H9 (cell line): Measurements from ENCODE around the gene PRKAR1A. TPM values are rescaled to one million over a fixed set of nuclear protein-coding genes. Genes with fewer than 3 reads are reported as not detected.

Source experiments
- DNase-seq: peaks from one replicate; pipeline ENCODE4 v3.0.0-alpha.2; 2017
- H2AFZ ChIP-seq: one replicate; pipeline ENCODE4 v1.6.1; 2013; ENCODE audit warnings: mild to moderate bottlenecking, low read length, control low read depth, moderate library complexity
- H2AK5ac ChIP-seq: 2 replicates; pipeline ENCODE4 v1.6.1; 2013; ENCODE audit warnings: low read length, control low read depth, mixed read lengths; ENCODE audit not compliant: insufficient read length
- H2BK120ac ChIP-seq: one replicate; pipeline ENCODE4 v1.6.1; 2013; ENCODE audit warnings: low read depth, mild to moderate bottlenecking, low read length, control low read depth, inconsistent platforms; ENCODE audit not compliant: poor library complexity, severe bottlenecking
- H2BK12ac ChIP-seq: 2 replicates; pipeline ENCODE4 v1.6.1; 2013; ENCODE audit warnings: low read length, control low read depth, mixed read lengths, low read depth; ENCODE audit not compliant: insufficient read length
- H2BK15ac ChIP-seq: 2 replicates; pipeline ENCODE4 v1.6.1; 2013; ENCODE audit warnings: low read depth, low read length, control low read depth
- H2BK20ac ChIP-seq: one replicate; pipeline ENCODE4 v1.6.1; 2013; ENCODE audit warnings: low read depth, mild to moderate bottlenecking, low read length, control low read depth, inconsistent platforms; ENCODE audit not compliant: poor library complexity, severe bottlenecking
- H2BK5ac ChIP-seq: 2 replicates; pipeline ENCODE4 v1.6.1; 2013; ENCODE audit warnings: low read length, control low read depth, mixed read lengths; ENCODE audit not compliant: insufficient read length
- H3K14ac ChIP-seq: 2 replicates; pipeline ENCODE4 v1.6.1; 2013; ENCODE audit warnings: low read length, control low read depth; ENCODE audit not compliant: insufficient read depth
- H3K18ac ChIP-seq: 2 replicates; pipeline ENCODE4 v1.6.1; 2013; ENCODE audit warnings: low read depth, mild to moderate bottlenecking, mixed read lengths, low read length, control low read depth; ENCODE audit not compliant: insufficient read length
- H3K23ac ChIP-seq: 2 replicates; pipeline ENCODE4 v1.6.1; 2013; ENCODE audit warnings: low read length, control low read depth, mixed read lengths, low read depth; ENCODE audit not compliant: insufficient read length
- H3K23me2 ChIP-seq: 2 replicates; pipeline ENCODE4 v1.6.1; 2013; ENCODE audit warnings: low read depth, mild to moderate bottlenecking, mixed read lengths, low read length, control low read depth; ENCODE audit not compliant: insufficient read length, poor library complexity, severe bottlenecking
- H3K27ac ChIP-seq: 2 replicates; pipeline ENCODE4 v1.5.1; 2013; ENCODE audit warnings: low read length, control low read depth, mixed read lengths, low read depth; ENCODE audit not compliant: insufficient read length
- H3K27me3 ChIP-seq: 2 replicates; pipeline ENCODE4 v1.6.1; 2013; ENCODE audit warnings: low read length, control low read depth, inconsistent platforms; ENCODE audit not compliant: insufficient read depth
- H3K4ac ChIP-seq: 2 replicates; pipeline ENCODE4 v1.6.1; 2013; ENCODE audit warnings: low read depth, mild to moderate bottlenecking, control low read depth, inconsistent platforms, low read length, moderate library complexity
- H3K4me1 ChIP-seq: 2 replicates; pipeline ENCODE4 v1.6.1; 2013; ENCODE audit warnings: low read length, control low read depth, inconsistent platforms; ENCODE audit not compliant: insufficient read depth
- H3K4me2 ChIP-seq: 2 replicates; pipeline ENCODE4 v1.6.1; 2013; ENCODE audit warnings: low read length, control low read depth, mixed read lengths; ENCODE audit not compliant: insufficient read length, insufficient read depth
- H3K56ac ChIP-seq: 2 replicates; pipeline ENCODE4 v1.6.1; 2013; ENCODE audit warnings: low read depth, mild to moderate bottlenecking, mixed read lengths, low read length, control low read depth; ENCODE audit not compliant: insufficient read length
- H3K79me1 ChIP-seq: 2 replicates; pipeline ENCODE4 v1.6.1; 2013; ENCODE audit warnings: low read depth, mild to moderate bottlenecking, moderate library complexity, low read length, control low read depth, inconsistent platforms; ENCODE audit not compliant: insufficient read depth, poor library complexity, severe bottlenecking
- H3K79me2 ChIP-seq: 2 replicates; pipeline ENCODE4 v1.6.1; 2013; ENCODE audit warnings: low read length, control low read depth, inconsistent platforms; ENCODE audit not compliant: insufficient read depth
- H3K9ac ChIP-seq: 2 replicates; pipeline ENCODE4 v1.6.1; 2013; ENCODE audit warnings: low read length, control low read depth, mixed read lengths; ENCODE audit not compliant: insufficient read length; ENCODE audit errors: extremely low read depth
- H3K9me3 ChIP-seq: one replicate; pipeline ENCODE4 v1.6.1; 2013; ENCODE audit warnings: low read depth, low read length, inconsistent platforms; ENCODE audit not compliant: control insufficient read depth
- H3T11ph ChIP-seq: one replicate; pipeline ENCODE4 v1.6.1; 2013; ENCODE audit warnings: mild to moderate bottlenecking, low read length, control low read depth, inconsistent platforms
- H4K20me1 ChIP-seq: one replicate; pipeline ENCODE4 v1.6.1; 2013; ENCODE audit not compliant: control insufficient read depth, insufficient read length, insufficient read depth
- H4K5ac ChIP-seq: 2 replicates; pipeline ENCODE4 v1.6.1; 2013; ENCODE audit warnings: low read depth, mild to moderate bottlenecking, mixed read lengths, low read length, control low read depth; ENCODE audit not compliant: insufficient read length
- H4K8ac ChIP-seq: replicated peaks from 2 replicates; pipeline ENCODE4 v1.6.1; 2013; ENCODE audit warnings: low read length, control low read depth, mixed read lengths, low read depth; ENCODE audit not compliant: insufficient read length
- H4K91ac ChIP-seq: 2 replicates; pipeline ENCODE4 v1.6.1; 2013; ENCODE audit warnings: low read depth, mild to moderate bottlenecking, moderate library complexity, mixed read lengths, low read length, control low read depth; ENCODE audit not compliant: insufficient read length
- H3K27ac Mint-ChIP-seq, 3 experiments: 2 replicates in 2 of 3; 3 replicates in 1 of 3; pipeline ENCODE4 v1.8.0; 2020 to 2021; ENCODE audit warnings: mixed read lengths in 3 of 3, mild to moderate bottlenecking in 1 of 3, moderate library complexity in 1 of 3
- H3K27me3 Mint-ChIP-seq: 2 replicates; pipeline ENCODE4 v1.8.0; 2021; ENCODE audit warnings: low read depth, mild to moderate bottlenecking, moderate library complexity, mixed read lengths
- H3K36me3 Mint-ChIP-seq, 3 experiments: 2 replicates in 2 of 3; 3 replicates in 1 of 3; pipeline ENCODE4 v1.8.0; 2020 to 2021; ENCODE audit warnings: low read depth in 3 of 3, mixed read lengths in 3 of 3; ENCODE audit not compliant: insufficient read depth in 1 of 3
- H3K4me1 Mint-ChIP-seq, 2 experiments: 2 replicates each; pipeline ENCODE4 v1.8.0; 2020; ENCODE audit warnings: mixed read lengths in 2 of 2
- H3K4me3 Mint-ChIP-seq, 2 experiments: 2 replicates in 1 of 2; 3 replicates in 1 of 2; pipeline ENCODE4 v1.8.0; 2020 to 2021; ENCODE audit warnings: mild to moderate bottlenecking in 2 of 2, mixed read lengths in 2 of 2, moderate library complexity in 1 of 2
- H3K9me3 Mint-ChIP-seq, 2 experiments: 2 replicates in 1 of 2; 3 replicates in 1 of 2; pipeline ENCODE4 v1.8.0; 2020; ENCODE audit warnings: mild to moderate bottlenecking in 2 of 2, mixed read lengths in 2 of 2, moderate library complexity in 1 of 2
- CTCF ChIP-seq: fragments of 200-600 bp; sonication (generic); conservative IDR thresholded peaks from 3 replicates; pipeline ENCODE4 v1.8.0; 2021; ENCODE audit warnings: antibody characterized with exemption, mild to moderate bottlenecking
- WGBS: extraction: QIAGEN DNeasy Blood & Tissue Kit; methylation state at CpG from one replicate; pipeline ENCODE4 v1.1.7; 2013; ENCODE audit warnings: missing lambda C conversion rate, low lambda C conversion rate, mixed read lengths; ENCODE audit not compliant: insufficient read length; ENCODE audit errors: extremely low coverage; 5-methylcytosine and 5-hydroxymethylcytosine counted together
- total RNA-seq: library from RNA; stranded (reverse); gene quantifications from 2 replicates; pipeline ENCODE4 v1.2.1, GENCODE V29; 2021

The PRKAR1A gene
- total RNA-seq, 1 experiment from 2014 or later = 171 TPM

- H2BK5ac ChIP-seq = no peak overlapping the region
- H2BK120ac ChIP-seq = no peak overlapping the region
- no peak overlapping the region for H3K27ac Mint-ChIP-seq
- H3T11ph ChIP-seq = no peak overlapping the region
- H2BK20ac ChIP-seq = no peak overlapping the region
- H3K27me3 ChIP-seq = no peaks in the 10 kb centered on the region
- no peaks in the 10 kb centered on the region; the same call in 1 of the 2 replicates for H3K27me3 Mint-ChIP-seq
- no peak overlapping the region for H3K18ac ChIP-seq
- no peak overlapping the region for H4K8ac ChIP-seq
- H3K4me2 ChIP-seq = no peak overlapping the region
- no peak overlapping the region for H2BK15ac ChIP-seq
- H2AFZ ChIP-seq = no peak overlapping the region
- H3K27ac ChIP-seq = no peak overlapping the region
- H3K14ac ChIP-seq = no peak overlapping the region
- H3K56ac ChIP-seq = no peak overlapping the region
- no peaks in the 10 kb centered on the region for H3K79me2 ChIP-seq
- no peaks in the 10 kb centered on the region for H3K9me3 Mint-ChIP-seq
- peaks cover 0 to 1% of the 10 kb centered on the region in 2 experiments; a peak in 3 of 4 replicates for H3K4me1 Mint-ChIP-seq
- no CpG with 5 or more reads among the region's 1 CpG for WGBS
- DNase-seq = no peak
- H3K4me1 ChIP-seq = no peaks in the 10 kb centered on the region
- TF ChIP-seq CTCF = no peak
- no peak overlapping the region for H3K4me3 Mint-ChIP-seq
- H3K4ac ChIP-seq = no peak overlapping the region
- no peaks in the 10 kb centered on the region for H3K79me1 ChIP-seq
- H4K5ac ChIP-seq = no peak overlapping the region
- H3K23me2 ChIP-seq = no peaks in the 10 kb centered on the region
- no peaks in the 10 kb centered on the region for H3K9me3 ChIP-seq
- H4K91ac ChIP-seq = no peak overlapping the region
- no peak overlapping the region for H2AK5ac ChIP-seq
- no peak overlapping the region for H3K9ac ChIP-seq
- H3K36me3 Mint-ChIP-seq = no peaks in the 10 kb centered on the region
- H3K23ac ChIP-seq = no peak overlapping the region
- no peaks in the 10 kb centered on the region for H4K20me1 ChIP-seq
- H2BK12ac ChIP-seq = no peak overlapping the region
Measured at GRCh38 chr17:68470961-68471360, 41.3 kb upstream of the PRKAR1A start.
